Ishikawa (cell line): ENCODE results near the gene NLRP8.

Source experiments
- CEBPB ChIP-seq: IDR thresholded peaks from 2 replicates; pipeline ENCODE4 v1.6.1; 2012
- CREB1 ChIP-seq: IDR thresholded peaks from 2 replicates; pipeline ENCODE4 v1.6.1; 2012; ENCODE audit warnings: low read depth
- EGR1 ChIP-seq: IDR thresholded peaks from 2 replicates; pipeline ENCODE4 v1.6.1; 2012
- EP300 ChIP-seq: IDR thresholded peaks from 2 replicates; pipeline ENCODE4 v1.6.1; 2012; ENCODE audit warnings: borderline replicate concordance
- FOXM1 ChIP-seq: IDR thresholded peaks from 2 replicates; pipeline ENCODE4 v1.6.1; 2012; ENCODE audit warnings: low read depth, borderline replicate concordance
- MAX ChIP-seq: IDR thresholded peaks from 2 replicates; pipeline ENCODE4 v1.6.1; 2012
- NFIC ChIP-seq: IDR thresholded peaks from 2 replicates; pipeline ENCODE4 v1.6.1; 2012
- RAD21 ChIP-seq: IDR thresholded peaks from 2 replicates; pipeline ENCODE4 v1.6.1; 2012; ENCODE audit warnings: low read depth
- REST ChIP-seq: IDR thresholded peaks from 2 replicates; pipeline ENCODE4 v1.6.1; 2012; ENCODE audit warnings: low read depth, mild to moderate bottlenecking
- TAF1 ChIP-seq: IDR thresholded peaks from 2 replicates; pipeline ENCODE4 v1.6.1; 2012; ENCODE audit warnings: low read depth, mild to moderate bottlenecking
- TCF12 ChIP-seq: IDR thresholded peaks from 2 replicates; pipeline ENCODE4 v1.6.1; 2012; ENCODE audit warnings: low read depth
- TEAD4 ChIP-seq: IDR thresholded peaks from 2 replicates; pipeline ENCODE4 v1.6.1; 2012
- USF1 ChIP-seq: IDR thresholded peaks from 2 replicates; pipeline ENCODE4 v1.6.1; 2012
- YY1 ChIP-seq: IDR thresholded peaks from 2 replicates; pipeline ENCODE4 v1.6.1; 2012; ENCODE audit warnings: low read depth
- ZBTB7A ChIP-seq: IDR thresholded peaks from 2 replicates; pipeline ENCODE4 v1.6.1; 2012; ENCODE audit warnings: low read depth

Gene NLRP8

GRCh38 chr19:55935206-55935605 is 12.4 kb upstream of the NLRP8 start:
- TF ChIP-seq REST (no peak), FOXM1 (no peak), YY1 (no peak), CREB1 (no peak), ZBTB7A (no peak), EP300 (no peak), CEBPB (no peak), MAX (no peak), EGR1 (no peak), TAF1 (no peak), NFIC (no peak), TCF12 (no peak), TEAD4 (no peak), RAD21 (no peak), USF1 (no peak)

GRCh38 chr19:55939206-55939605 is 8.4 kb upstream of the NLRP8 start:
- TF ChIP-seq NFIC (no peak), CEBPB (no peak), TEAD4 (no peak), FOXM1 (no peak), ZBTB7A (no peak), USF1 (no peak), EGR1 (no peak), TCF12 (no peak), EP300 (no peak), RAD21 (no peak), REST (no peak), MAX (no peak), CREB1 (no peak)

- no peak for TF ChIP-seq TCF12
- no peak for TF ChIP-seq CEBPB
- TF ChIP-seq RAD21, result no peak
- no peak for TF ChIP-seq EP300
- TF ChIP-seq FOXM1, result no peak
- no peak for TF ChIP-seq CREB1
- TF ChIP-seq TEAD4, result no peak
- TF ChIP-seq TAF1, result no peak
- TF ChIP-seq USF1, result no peak
- TF ChIP-seq REST, result no peak
- TF ChIP-seq NFIC, result no peak
- no peak for TF ChIP-seq YY1
- TF ChIP-seq ZBTB7A, result no peak
- TF ChIP-seq EGR1, result no peak
- TF ChIP-seq MAX, result no peak
These were observed 7.3 kb upstream of the NLRP8 start for GRCh38 chr19:55940306-55940705.

GRCh38 chr19:55956431-55956830 is 8.8 kb downstream of the NLRP8 start:
- no peak for TF ChIP-seq ZBTB7A
- TF ChIP-seq NFIC, result no peak
- TF ChIP-seq USF1, result no peak
- no peak for TF ChIP-seq EGR1
- TF ChIP-seq FOXM1, result no peak
- TF ChIP-seq CREB1, result no peak
- no peak for TF ChIP-seq TAF1
- no peak for TF ChIP-seq MAX
- TF ChIP-seq TCF12, result no peak
- TF ChIP-seq YY1, result no peak
- no peak for TF ChIP-seq CEBPB
- no peak for TF ChIP-seq TEAD4
- no peak for TF ChIP-seq RAD21
- no peak for TF ChIP-seq REST
- TF ChIP-seq EP300, result no peak
